DND-41 (cell line): ENCODE measurements around the gene IHH.

Experiments
- EZH2 ChIP-seq: IDR thresholded peaks from 3 replicates; pipeline ENCODE4 v1.6.1; 2012; ENCODE audit warnings: borderline replicate concordance, low read depth, mild to moderate bottlenecking, moderate library complexity, low read length, inconsistent platforms; ENCODE audit not compliant: severe bottlenecking
- TF ChIP-seq, protein P1 (sequence below): IDR thresholded peaks from 2 replicates; pipeline ENCODE4 v1.5.1; 2012; ENCODE audit warnings: borderline replicate concordance, low read length, moderate library complexity, mild to moderate bottlenecking; ENCODE audit not compliant: poor library complexity, severe bottlenecking; ENCODE audit errors: extremely low read depth

DNA sequence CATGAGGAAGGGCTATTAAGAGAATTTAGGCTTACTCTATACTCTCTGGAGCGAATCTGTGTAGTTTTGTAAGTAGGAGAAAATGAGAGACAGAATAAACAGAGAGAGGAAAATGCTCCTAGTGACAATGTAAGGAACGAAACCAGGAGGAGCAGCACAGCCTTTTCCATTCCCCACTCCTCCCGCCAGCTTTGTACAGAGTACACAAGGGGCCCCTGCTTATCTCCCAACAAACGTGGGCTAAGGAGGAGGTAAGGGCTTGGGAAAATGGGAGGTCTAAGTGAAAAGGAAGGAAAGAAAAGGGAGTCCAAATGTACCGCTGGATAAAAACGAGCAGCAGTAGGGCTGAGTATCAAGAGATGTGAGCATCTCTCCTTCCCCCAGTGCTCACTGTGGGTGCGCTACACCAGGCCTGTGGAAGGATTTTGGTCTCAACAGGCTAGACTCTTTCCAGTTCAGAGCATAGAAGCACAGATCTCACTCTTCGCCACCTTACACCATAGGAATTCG lies 12.1 kb upstream of the IHH start:
- TF ChIP-seq EZH2: no peak
- TF ChIP-seq, protein P1, sequence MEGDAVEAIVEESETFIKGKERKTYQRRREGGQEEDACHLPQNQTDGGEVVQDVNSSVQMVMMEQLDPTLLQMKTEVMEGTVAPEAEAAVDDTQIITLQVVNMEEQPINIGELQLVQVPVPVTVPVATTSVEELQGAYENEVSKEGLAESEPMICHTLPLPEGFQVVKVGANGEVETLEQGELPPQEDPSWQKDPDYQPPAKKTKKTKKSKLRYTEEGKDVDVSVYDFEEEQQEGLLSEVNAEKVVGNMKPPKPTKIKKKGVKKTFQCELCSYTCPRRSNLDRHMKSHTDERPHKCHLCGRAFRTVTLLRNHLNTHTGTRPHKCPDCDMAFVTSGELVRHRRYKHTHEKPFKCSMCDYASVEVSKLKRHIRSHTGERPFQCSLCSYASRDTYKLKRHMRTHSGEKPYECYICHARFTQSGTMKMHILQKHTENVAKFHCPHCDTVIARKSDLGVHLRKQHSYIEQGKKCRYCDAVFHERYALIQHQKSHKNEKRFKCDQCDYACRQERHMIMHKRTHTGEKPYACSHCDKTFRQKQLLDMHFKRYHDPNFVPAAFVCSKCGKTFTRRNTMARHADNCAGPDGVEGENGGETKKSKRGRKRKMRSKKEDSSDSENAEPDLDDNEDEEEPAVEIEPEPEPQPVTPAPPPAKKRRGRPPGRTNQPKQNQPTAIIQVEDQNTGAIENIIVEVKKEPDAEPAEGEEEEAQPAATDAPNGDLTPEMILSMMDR: no peak
